Heart right ventricle (tissue), 16 donors: Measurements from ENCODE around the gene LY6G5B. TPM values are rescaled to one million over a fixed set of nuclear protein-coding genes. Genes with fewer than 3 reads are reported as not detected.

Experiments
- ATAC-seq, 8 donors: fragments of 200-7000 bp; cut with Tn5 transposase; one replicate each; pipeline ENCODE4 v1.9.1; 2020; ENCODE audit warnings: mild to moderate bottlenecking in 8 of 8, moderate library complexity in 8 of 8, moderate number of reproducible peaks in 1 of 8
- DNase-seq, 2 donors: peaks; one replicate each; pipeline ENCODE4 v3.0.0-alpha.2; 2020
- H3K27ac ChIP-seq, 10 donors: fragments of 200-600 bp; sonication (generic) in 2 of 10; one replicate each; pipeline versions ENCODE4 v1.5.0 to v1.8.0; 2020 to 2022; ENCODE audit warnings: mild to moderate bottlenecking in 3 of 10
- H3K27me3 ChIP-seq, 7 donors: fragments of 200-600 bp; one replicate each; pipeline ENCODE4 v1.8.0; 2021 to 2022; ENCODE audit warnings: mild to moderate bottlenecking in 2 of 7
- H3K36me3 ChIP-seq, 9 donors: fragments of 200-600 bp; sonication (generic) in 1 of 9; one replicate each; pipeline versions ENCODE4 v1.5.0 to v1.8.0; 2020 to 2022; ENCODE audit warnings: mild to moderate bottlenecking in 2 of 9
- H3K4me1 ChIP-seq, 9 donors: fragments of 200-600 bp; sonication (generic) in 1 of 9; one replicate each; pipeline versions ENCODE4 v1.5.0 to v1.8.0; 2020 to 2022; ENCODE audit warnings: mild to moderate bottlenecking in 4 of 9
- H3K4me3 ChIP-seq, 10 donors: fragments of 200-600 bp; sonication (generic) in 2 of 10; one replicate each; pipeline versions ENCODE4 v1.5.0 to v1.8.0; 2020 to 2022; ENCODE audit warnings: mild to moderate bottlenecking in 7 of 10, moderate library complexity in 2 of 10
- H3K9me3 ChIP-seq, 11 donors: fragments of 200-600 bp in 10 of 11; sonication (generic) in 2 of 11; one replicate each; pipeline versions ENCODE4 v1.5.0 to v1.8.0; 2013 to 2022; ENCODE audit warnings: mild to moderate bottlenecking in 2 of 11, control low read depth in 1 of 11, moderate library complexity in 1 of 11
- CTCF ChIP-seq, 9 donors: fragments of 200-600 bp; sonication (generic) in 2 of 9; IDR thresholded peaks; one replicate each; pipeline versions ENCODE4 v1.5.0 to v1.8.0; 2021 to 2022; ENCODE audit warnings: antibody characterized with exemption in 9 of 9, mild to moderate bottlenecking in 5 of 9, moderate library complexity in 1 of 9
- WGBS, 2 donors: extraction: QIAGEN DNeasy Blood & Tissue Kit; methylation state at CpG; one replicate each; pipeline ENCODE4 v1.1.7; 2013; ENCODE audit warnings: inconsistent platforms in 1 of 2; 5-methylcytosine and 5-hydroxymethylcytosine counted together
- intact Hi-C, 10 donors: fragments of 100-400 bp; cut with DNase I; formaldehyde crosslinking; loops; one replicate each; pipeline versions ENCODE4 v1.11.1 to v1.14.2; 2022
- long read RNA-seq, 3 donors: library from polyadenylated mRNA; unstranded; transcript quantifications; one replicate each; pipeline ENCODE4 v2.0.0, GENCODE V29; 2020 to 2021
- polyA plus RNA-seq, 2 donors: library from polyadenylated mRNA; stranded (reverse); fragments of 200-250 nt; gene quantifications; one replicate each; pipeline ENCODE4 v1.2.3, GENCODE V29; 2013
- total RNA-seq, 10 donors: library from RNA; stranded (reverse); fragmentation: NEBNext Ultra II Directional in 3 of 10; extraction: Animal tissue kit (Norgen Biotek cat#: 25700) in 3 of 10; gene quantifications; one replicate each; pipeline versions ENCODE4 v1.2.1 to v1.2.4, GENCODE V29; 2021 to 2023
- donor health status: Arrhythmogenic right ventricular cardiomyopathy.
- donor health status: ischemic (EF 13 %, LVEDD 7.1; RV severe dilation, severe dysfunction).
- donor health status: healthy with polysubstance abuse.
- donor health status: DM: no; HTN: yes; CAD: no.
- donor health status: DM: no; HTN: no; CAD: no.
- donor health status: ischemic (EF 25% LVEDD 6.9; RV normal size, moderate dysfunction).
- donor health status: ischemic (EF 25% LVEDD 5.7; RV mildly dilated, moderate dysfunction).
- donor health status: healthy.
- donor health status: DM: yes; HTN: yes; CAD: no.
- donor health status: Ischemic cardiomyopathy.
- donor health status: ischemic (EF 35%, LVEDD 5.7; RV mildly dilated, moderate dysfunction).
- donor health status: nonischemic (EF 11% LVEDD 7.7; RV severe dilation, severe dysfunction).
- donor health status: DM: yes; HTN: yes; CAD: no.
- donor health status: PGD.
- donor health status: ischemic (EF 29% LVEDD 5.4; RV normal size, mild dysfunction).
- donor health status: nonischemic (EF 23%, LVEDD 6.1; RV moderate dilation, normal function).

LY6G5B gene
- 1 to 10 TPM; 2.4 to 6.7 (median 3.8) TPM for total RNA-seq
- 1 to 10 TPM; 3.6 to 7.3 TPM for polyA plus RNA-seq
- long read RNA-seq, donor 1: 0 reads
- long read RNA-seq, donor 2, partial matches to known transcripts: 0 of 1 reads
- long read RNA-seq, donor 2, other reads (novel, unspliced or antisense): 1 of 1 reads
- long read RNA-seq, donor 3, partial matches to known transcripts: 0 of 1 reads
- long read RNA-seq, donor 3, other reads (novel, unspliced or antisense): 1 of 1 reads

DNA sequence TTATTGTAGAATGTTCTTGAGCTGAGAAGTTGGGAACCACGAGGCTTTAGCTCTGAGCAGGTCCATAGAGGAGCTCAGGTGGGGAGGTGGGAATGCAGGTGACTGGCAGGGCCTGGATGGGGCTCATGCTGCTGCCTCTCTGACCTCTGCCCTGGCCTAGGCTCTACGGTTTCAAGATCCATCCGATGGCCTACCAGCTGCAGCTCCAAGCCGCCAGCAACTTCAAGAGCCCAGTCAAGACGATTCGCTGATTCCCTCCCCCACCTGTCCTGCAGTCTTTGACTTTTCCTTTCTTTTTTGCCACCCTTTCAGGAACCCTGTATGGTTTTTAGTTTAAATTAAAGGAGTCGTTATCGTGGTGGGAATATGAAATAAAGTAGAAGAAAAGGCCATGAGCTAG lies at the start of gene LY6G5B:
LY6G5B (plus strand) TSS at position 301 of the 400 bp plus-strand sequence. CDS start 975 bp downstream, outside the sequence.
- Histone ChIP-seq H3K27ac (no peak within 1 kb of the TSS), H3K9me3 (no peaks in the 10 kb centered on the region), H3K27me3 (no peaks in the 10 kb centered on the region), H3K4me1 (peaks cover 0 to 26% (median 14%) of the 10 kb centered on the region in 9 donors), H3K36me3 (peaks cover 0 to 76% (median 53%) of the 10 kb centered on the region in 9 donors), H3K4me3 (no peak within 1 kb of the TSS)
- WGBS, 2 donors: 83 to 85% methylated on average over 8 of the region's 8 CpGs
- no peak for DNase-seq
- intact Hi-C loops: loop anchor here in 3 of 10 donors (5.0 to 10.0 kb wide), 5 partner anchors 127 to 1745 kb away; partner anchors contain the start of genes CFB (in 1 of the 3), CUTA (in 1 of the 3), DDX39B (in 1 of the 3) and PHF1 (in 1 of the 3)
- TF ChIP-seq CTCF (IDR thresholded peaks at IDR 0.05): no peak
- ATAC-seq: no peak

DNA sequence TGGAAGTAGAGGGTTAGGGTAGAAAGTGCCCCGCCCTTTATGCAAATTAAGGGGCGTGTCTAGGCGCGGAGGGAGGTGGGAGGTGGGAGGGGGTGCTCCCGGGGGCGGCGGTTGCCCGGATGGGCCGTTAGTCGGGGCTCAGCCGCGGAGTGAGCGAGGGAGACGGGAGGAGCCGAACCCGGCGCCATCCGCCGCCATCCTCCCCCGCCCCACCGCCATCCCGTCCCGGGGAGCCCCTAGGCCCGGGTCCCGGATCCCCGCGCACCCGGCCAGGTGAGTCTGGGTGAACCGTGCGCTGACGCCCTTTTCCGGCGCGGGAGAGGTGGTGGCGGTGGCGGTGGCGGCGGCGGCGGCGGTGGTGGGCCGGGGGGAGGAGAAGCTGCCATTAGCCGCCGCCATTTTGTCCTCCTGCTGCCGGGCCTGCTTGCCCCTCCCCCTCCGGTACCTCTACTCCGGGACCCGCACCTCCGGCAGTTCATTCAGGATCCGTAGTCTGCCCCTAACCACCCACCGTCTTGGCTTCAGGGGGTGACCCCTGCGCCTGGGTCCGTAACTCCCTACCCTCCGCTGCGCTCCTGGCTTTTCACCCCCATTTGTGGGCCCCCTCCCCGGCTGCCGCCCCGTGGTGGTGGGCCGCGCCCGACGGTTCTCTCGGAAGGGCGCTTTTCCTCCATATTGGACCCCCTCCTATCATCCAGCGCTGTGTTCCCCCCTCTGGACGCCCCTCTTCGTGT lies 49.0 kb upstream of the LY6G5B start, which contains the start of gene PRRC2A:
PRRC2A (plus strand) TSS at position 130 of the 734 bp plus-strand sequence. CDS start 2,075 bp downstream, outside the sequence.
- Histone ChIP-seq H3K4me1 (peaks cover 0 to 24% (median 21%) of the 10 kb centered on the region in 9 donors), H3K4me3 (peak within 1 kb of the TSS; percentile 68 to 99 (median 80)), H3K36me3 (peaks cover 0 to 36% (median 25%) of the 10 kb centered on the region in 9 donors), H3K9me3 (no peaks in the 10 kb centered on the region), H3K27me3 (no peaks in the 10 kb centered on the region), H3K27ac (peak within 1 kb of the TSS; percentile 89 to 99 (median 96))
- intact Hi-C loops: loop anchor here in 2 of 10 donors (1.0 to 5.0 kb wide), 3 partner anchors 32 to 277 kb away; partner anchors contain the start of genes BAG6 (in 2 of the 2) and EHMT2 (in 1 of the 2)
- DNase-seq: peak; percentile 81 to 92
- WGBS, 2 donors: 1% methylated on average over 37 to 66 of the region's 67 CpGs
- no peak for TF ChIP-seq CTCF (IDR thresholded peaks at IDR 0.05)
- ATAC-seq: peak; percentile 20 to 94 (median 44)

DNA sequence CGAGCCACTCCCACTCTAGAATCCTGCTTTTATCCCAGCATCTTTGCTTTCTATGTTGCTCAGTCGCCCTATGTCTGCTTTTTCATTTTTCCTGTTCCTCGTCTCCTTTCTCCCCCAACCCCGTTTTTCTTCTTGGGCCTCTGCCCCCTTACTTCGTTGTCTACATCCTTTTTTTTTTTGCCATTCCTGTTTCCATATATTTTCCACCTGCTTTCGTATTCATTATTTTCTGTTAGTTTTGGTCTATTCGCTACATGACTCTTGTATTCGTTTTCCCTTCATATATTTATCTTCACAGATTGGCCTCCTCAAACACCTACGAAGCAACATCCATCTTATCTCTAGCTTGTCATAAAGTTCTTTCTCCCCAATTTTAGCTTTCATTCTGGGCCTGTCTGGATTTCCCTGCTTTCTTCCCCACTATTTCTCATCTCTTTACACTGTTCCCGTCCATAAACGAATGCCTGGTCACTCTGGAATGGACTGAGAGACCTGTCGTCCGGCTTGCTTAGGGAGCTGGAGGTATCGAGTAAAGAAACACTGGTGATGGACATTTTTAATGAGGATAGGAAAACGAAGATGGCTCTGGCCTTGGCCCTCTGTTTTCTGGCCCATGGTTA lies 48.3 kb upstream of the LY6G5B start:
- TF ChIP-seq CTCF (IDR thresholded peaks at IDR 0.05): no peak
- intact Hi-C loops: loop anchor here in 2 of 10 donors (2.0 to 5.0 kb wide), 2 partner anchors 31 to 276 kb away; partner anchors contain the start of genes BAG6 (in 1 of the 2) and EHMT2 (in 1 of the 2)
- WGBS, 2 donors: 6 to 8% methylated on average over 15 of the region's 15 CpGs
- Histone ChIP-seq H3K27ac (peak overlapping the region; percentile 83 to 99 (median 96)), H3K27me3 (no peaks in the 10 kb centered on the region), H3K9me3 (no peaks in the 10 kb centered on the region), H3K4me1 (peaks cover 0 to 24% (median 21%) of the 10 kb centered on the region in 9 donors), H3K36me3 (peaks cover 0 to 42% (median 29%) of the 10 kb centered on the region in 9 donors), H3K4me3 (peak overlapping the region; percentile 68 to 99 (median 80))
- ATAC-seq: no peak
- DNase-seq: no peak
